Panc1 (cell line): Measurements from ENCODE around the gene DTNB. TPM values are rescaled to one million over a fixed set of nuclear protein-coding genes. Genes with fewer than 3 reads are reported as not detected.
A peak's percentile ranks its signal among the peaks of the same experiment; 100 is the strongest.

Source experiments
- microRNA-seq: library from miRNA; unstranded; fragments of <30 nt; microRNA quantifications from one replicate; pipeline ENCODE4 v1.1.0, GENCODE V29; 2020; ENCODE audit not compliant: unreplicated experiment
- total RNA-seq: library from RNA; stranded (reverse); gene quantifications from one replicate; pipeline ENCODE4 v1.2.1, GENCODE V29; 2021; ENCODE audit not compliant: unreplicated experiment

The DTNB gene
- total RNA-seq, 1 experiment from 2014 or later: 37.8 TPM

Small RNA genes within 50 kb of the gene (microRNA-seq; reads per million reads assigned to microRNA genes)
- gene MIR1301: 289 reads per million, percentile 68 among the genes with 10 or more reads in this experiment

Other genes starting within 250 kb of the DTNB start
- 43.4 TPM for gene ASXL2, start 204.9 kb upstream of the DTNB start, total RNA-seq